Measurements from ENCODE around the gene GABRP.

The GABRP gene

GRCh38 chr5:170741801-170742200 is 41.7 kb upstream of the GABRP start:
- in situ Hi-C loops (cut with HindIII; ENCODE audit: low sequenced_read_pairs), result no loop called here
- DNase-seq (ENCODE audit: low read depth), result no peak
- TF ChIP-seq CTCF (IDR thresholded peaks at IDR 0.05; ENCODE audit: low read depth, low read length, missing control alignments), result no peak
- H3K4me3 ChIP-seq (ENCODE audit: low read depth, low read length), result no peak overlapping the region

- no peak overlapping the region for H3K4me3 ChIP-seq (ENCODE audit: low read depth, low read length)
- no peak for TF ChIP-seq CTCF (IDR thresholded peaks at IDR 0.05; ENCODE audit: low read depth, low read length, missing control alignments)
- in situ Hi-C loops (cut with HindIII; ENCODE audit: low sequenced_read_pairs), result no loop called here
- no peak for DNase-seq (ENCODE audit: low read depth)
These were observed 39.7 kb upstream of the GABRP start for GRCh38 chr5:170743876-170744212.

GRCh38 chr5:170745481-170746071 is 37.9 kb upstream of the GABRP start:
- no peak overlapping the region for H3K4me3 ChIP-seq (ENCODE audit: low read depth, low read length)
- no peak for DNase-seq (ENCODE audit: low read depth)
- no peak for TF ChIP-seq CTCF (IDR thresholded peaks at IDR 0.05; ENCODE audit: low read depth, low read length, missing control alignments)
- in situ Hi-C loops (cut with HindIII; ENCODE audit: low sequenced_read_pairs), result no loop called here

DNA sequence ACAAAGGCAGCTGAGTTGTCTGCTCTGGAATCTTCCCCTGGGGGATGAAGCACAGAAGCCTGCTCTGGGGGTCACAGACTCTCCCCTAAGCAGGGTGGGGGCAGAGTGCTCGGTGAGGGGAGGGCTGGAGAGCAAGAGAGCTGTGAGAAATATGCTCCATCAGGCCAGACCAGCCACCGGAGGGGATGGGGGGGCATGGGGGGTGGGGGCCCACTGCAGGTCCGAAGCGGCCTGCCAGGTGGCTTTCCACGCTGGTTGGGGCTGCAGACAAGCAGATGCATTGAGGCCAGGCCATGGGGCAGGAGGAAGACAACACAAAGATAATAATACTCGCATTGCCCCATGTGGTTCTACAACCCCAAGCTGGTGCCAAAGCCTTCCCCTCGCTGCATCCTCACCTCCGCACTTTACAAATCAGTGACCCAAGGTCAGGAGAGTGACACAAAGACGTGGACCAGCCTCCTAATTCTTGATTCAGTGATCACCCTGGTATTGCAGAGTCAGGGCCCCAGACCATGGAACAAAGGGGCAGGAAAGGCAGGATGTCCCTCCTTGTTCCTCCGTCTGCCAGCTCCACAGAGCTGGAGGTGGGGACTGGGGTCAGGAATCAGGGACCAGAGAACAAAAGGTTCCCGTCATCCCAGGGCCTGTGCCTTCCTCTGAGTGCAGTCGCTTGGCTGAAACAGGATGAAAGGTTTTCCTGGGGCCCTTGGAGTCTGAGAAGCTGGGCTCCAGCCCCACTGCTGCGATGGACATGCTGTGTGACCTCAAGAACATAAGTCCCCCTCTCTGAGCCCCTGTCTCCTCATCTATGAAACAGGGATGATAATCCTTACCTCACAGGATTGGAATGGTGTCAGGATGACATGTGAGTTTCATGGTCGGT is 37.2 kb upstream of the GABRP start:
- DNase-seq (ENCODE audit: low read depth), result no peak
- in situ Hi-C loops (cut with HindIII; ENCODE audit: low sequenced_read_pairs), result no loop called here

GRCh38 chr5:170746961-170747340 is 36.6 kb upstream of the GABRP start:
- in situ Hi-C loops (cut with HindIII; ENCODE audit: low sequenced_read_pairs), result no loop called here
- H3K4me3 ChIP-seq (ENCODE audit: low read depth, low read length), result no peak overlapping the region
- no peak for DNase-seq (ENCODE audit: low read depth)
- TF ChIP-seq CTCF (IDR thresholded peaks at IDR 0.05; ENCODE audit: low read depth, low read length, missing control alignments), result no peak

More for the DNA sequence above, 37.2 kb upstream of the GABRP start:
- no peak overlapping the region for H3K4me3 ChIP-seq (ENCODE audit: low read depth, low read length)
- no peak for TF ChIP-seq CTCF (IDR thresholded peaks at IDR 0.05; ENCODE audit: low read depth, low read length, missing control alignments)

GRCh38 chr5:170747357-170747756 is 36.2 kb upstream of the GABRP start:
- H3K4me3 ChIP-seq (ENCODE audit: low read depth, low read length), result no peak overlapping the region
- in situ Hi-C loops (cut with HindIII; ENCODE audit: low sequenced_read_pairs), result no loop called here
- no peak for DNase-seq (ENCODE audit: low read depth)
- no peak for TF ChIP-seq CTCF (IDR thresholded peaks at IDR 0.05; ENCODE audit: low read depth, low read length, missing control alignments)
